Esophagus squamous epithelium (tissue), 5 donors: ENCODE data around the gene GIMAP4. TPM values are rescaled to one million over a fixed set of nuclear protein-coding genes. Genes with fewer than 3 reads are reported as not detected.

Experiments used
- DNase-seq: peaks from one replicate; lab custom pipeline; 2025; lab: John Stamatoyannopoulos, UW
- H3K27ac ChIP-seq, 4 donors: fragments of 200-600 bp; sonication (generic); one replicate each; pipeline ENCODE4 v1.5.1; 2016 to 2019; ENCODE audit warnings: mild to moderate bottlenecking in 1 of 4
- H3K27me3 ChIP-seq, 4 donors: fragments of 200-600 bp; sonication (generic); 1 replicate in 3 of 4; 2 replicates in 1 of 4; pipeline versions ENCODE4 v1.5.1 to v1.6.0; 2017 to 2021; ENCODE audit warnings: antibody characterized with exemption in 1 of 4
- H3K36me3 ChIP-seq, 3 donors: fragments of 200-600 bp; sonication (generic); one replicate each; pipeline ENCODE4 v1.5.1; 2016 to 2019
- H3K4me1 ChIP-seq, 3 donors: fragments of 200-600 bp; sonication (generic); one replicate each; pipeline ENCODE4 v1.5.1; 2017 to 2019
- H3K4me3 ChIP-seq, 4 donors: fragments of 200-600 bp; sonication (generic); 1 replicate in 3 of 4; 2 replicates in 1 of 4; pipeline ENCODE4 v1.5.1; 2016 to 2019; ENCODE audit warnings: mild to moderate bottlenecking in 2 of 4, moderate library complexity in 1 of 4
- H3K9me3 ChIP-seq, 3 donors: fragments of 200-600 bp; sonication (generic); one replicate each; pipeline ENCODE4 v1.5.1; 2016 to 2019
- POLR2A ChIP-seq, 4 donors: fragments of 450-650 bp; IDR thresholded peaks; one replicate each; pipeline ENCODE4 v1.6.1; 2017; ENCODE audit warnings: antibody characterized with exemption in 4 of 4, mild to moderate bottlenecking in 4 of 4, moderate library complexity in 3 of 4
- WGBS, 2 donors: methylation state at CpG; one replicate each; pipeline ENCODE4 v1.1.5; 2018; 5-methylcytosine and 5-hydroxymethylcytosine counted together
- intact Hi-C: fragments of 100-400 bp; cut with DNase I; formaldehyde crosslinking; loops from one replicate; pipeline ENCODE4 v1.15.0; 2022
- total RNA-seq, 4 donors: library from RNA; depleted of rRNA; stranded (reverse); fragments of >200 nt; gene quantifications; one replicate each; pipeline ENCODE4 v1.1.0, GENCODE V29; 2016
- TF ChIP-seq, protein P1 (sequence below), 6 experiments: fragments of 450-650 bp in 4 of 6; fragments of 200-600 bp in 2 of 6; sonication (generic) in 2 of 6; IDR thresholded peaks; one replicate each; pipeline ENCODE4 v1.5.1; 2016 to 2019; ENCODE audit warnings: antibody characterized with exemption in 6 of 6, mild to moderate bottlenecking in 4 of 6, moderate library complexity in 4 of 6
- donor health status: DM: yes; HTN: yes; CAD: no.

Gene GIMAP4
- total RNA-seq, 4 donors from 2014 or later: 2.1 to 23.7 (median 12.1) TPM

DNA sequence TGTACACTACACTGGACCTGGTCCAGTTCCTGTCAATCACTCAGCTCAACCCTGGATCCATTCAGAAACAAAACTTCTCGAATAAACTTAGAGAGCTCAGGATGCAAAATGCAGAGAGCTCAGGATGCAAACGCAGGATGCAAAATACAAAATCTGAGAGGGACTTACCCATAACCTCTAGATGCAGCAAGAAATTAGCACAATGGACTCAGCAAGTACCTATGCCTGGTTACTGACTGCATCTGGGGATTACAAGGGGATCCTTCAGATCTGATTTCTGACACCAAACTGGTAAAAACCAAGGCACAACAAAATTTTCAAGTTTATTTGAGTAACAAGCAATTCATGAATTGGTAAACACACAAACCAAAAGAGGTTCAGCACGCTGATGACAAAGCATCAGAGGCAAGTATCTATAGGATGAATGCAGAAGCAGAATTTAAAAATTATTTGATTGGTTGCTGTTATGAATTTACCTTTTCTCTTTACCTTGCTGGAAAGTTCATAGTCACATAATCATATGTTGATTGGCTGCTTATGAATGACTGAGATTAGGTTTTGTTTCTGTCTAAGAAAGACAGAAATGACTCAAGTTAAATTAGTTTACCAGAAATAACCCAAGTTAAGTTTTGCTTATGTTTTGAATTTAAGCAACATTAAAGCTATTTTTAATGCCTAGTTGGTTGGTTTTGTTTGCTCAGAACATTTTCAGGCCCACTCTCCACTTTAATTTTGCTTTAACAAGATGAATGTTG, 53.6 kb downstream of the GIMAP4 start:
- Histone ChIP-seq H3K4me1 (no peaks in the 10 kb centered on the region), H3K27ac (no peak overlapping the region), H3K4me3 (no peak overlapping the region), H3K9me3 (no peaks in the 10 kb centered on the region), H3K36me3 (no peaks in the 10 kb centered on the region), H3K27me3 (no peaks in the 10 kb centered on the region)
- 52 to 69% methylated on average over 3 of the region's 3 CpGs for WGBS, 2 donors
- intact Hi-C loops: no loop called here
- TF ChIP-seq POLR2A (IDR thresholded peaks at IDR 0.05): no peak
- TF ChIP-seq, protein P1, sequence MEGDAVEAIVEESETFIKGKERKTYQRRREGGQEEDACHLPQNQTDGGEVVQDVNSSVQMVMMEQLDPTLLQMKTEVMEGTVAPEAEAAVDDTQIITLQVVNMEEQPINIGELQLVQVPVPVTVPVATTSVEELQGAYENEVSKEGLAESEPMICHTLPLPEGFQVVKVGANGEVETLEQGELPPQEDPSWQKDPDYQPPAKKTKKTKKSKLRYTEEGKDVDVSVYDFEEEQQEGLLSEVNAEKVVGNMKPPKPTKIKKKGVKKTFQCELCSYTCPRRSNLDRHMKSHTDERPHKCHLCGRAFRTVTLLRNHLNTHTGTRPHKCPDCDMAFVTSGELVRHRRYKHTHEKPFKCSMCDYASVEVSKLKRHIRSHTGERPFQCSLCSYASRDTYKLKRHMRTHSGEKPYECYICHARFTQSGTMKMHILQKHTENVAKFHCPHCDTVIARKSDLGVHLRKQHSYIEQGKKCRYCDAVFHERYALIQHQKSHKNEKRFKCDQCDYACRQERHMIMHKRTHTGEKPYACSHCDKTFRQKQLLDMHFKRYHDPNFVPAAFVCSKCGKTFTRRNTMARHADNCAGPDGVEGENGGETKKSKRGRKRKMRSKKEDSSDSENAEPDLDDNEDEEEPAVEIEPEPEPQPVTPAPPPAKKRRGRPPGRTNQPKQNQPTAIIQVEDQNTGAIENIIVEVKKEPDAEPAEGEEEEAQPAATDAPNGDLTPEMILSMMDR (IDR thresholded peaks at IDR 0.05): no peak
- no peak for DNase-seq

DNA sequence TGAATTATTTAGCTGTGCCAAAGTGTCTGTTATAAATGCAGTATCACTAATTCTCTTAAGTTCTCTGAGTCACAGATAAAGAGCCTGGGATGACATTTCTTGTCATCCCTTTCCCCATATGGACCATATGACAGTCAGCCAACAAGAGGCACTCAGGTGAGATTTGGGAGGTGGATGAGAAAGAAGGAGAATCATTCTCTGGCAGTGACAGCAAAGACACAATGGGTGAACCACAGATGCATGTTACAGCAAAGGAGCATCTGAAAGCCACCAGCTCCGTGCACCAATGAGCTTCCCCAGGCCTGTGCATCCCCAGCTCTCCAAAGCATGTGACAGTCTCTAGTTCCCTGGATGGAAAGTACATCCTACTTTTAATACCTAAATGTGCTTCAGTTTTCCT, 54.2 kb downstream of the GIMAP4 start:
- 22 to 88% methylated on average over 1 of the region's 1 CpG for WGBS, 2 donors

More for the DNA sequence above, 54.2 kb downstream of the GIMAP4 start:
- Histone ChIP-seq H3K4me1 (no peaks in the 10 kb centered on the region), H3K27me3 (no peaks in the 10 kb centered on the region), H3K27ac (no peak overlapping the region), H3K9me3 (no peaks in the 10 kb centered on the region), H3K36me3 (no peaks in the 10 kb centered on the region), H3K4me3 (no peak overlapping the region)
- no peak for TF ChIP-seq POLR2A (IDR thresholded peaks at IDR 0.05)
- TF ChIP-seq, protein P1 (IDR thresholded peaks at IDR 0.05): no peak
- DNase-seq: no peak
- intact Hi-C loops: no loop called here

Other genes with a start within 250 kb of the GIMAP4 start
- gene LRRC61, start 244.0 kb upstream of the GIMAP4 start, total RNA-seq: 10 to 100 TPM; 12.1 to 24.5 (median 14.5) TPM
- gene ACTR3C, start 243.8 kb upstream of the GIMAP4 start, total RNA-seq: 10 to 100 TPM in 3 of 4 donors, 1 to 10 TPM in 1; 8.3 to 25.6 (median 17.4) TPM
- 100 to 1,000 TPM in 1 of 4 donors, 10 to 100 TPM in 1, 1 to 10 TPM in 2; 1.1 to 111 (median 14.9) TPM for gene RARRES2, start 225.8 kb upstream of the GIMAP4 start, total RNA-seq
- 10 to 100 TPM; 42.8 to 75.7 (median 63.2) TPM for gene REPIN1, start 198.6 kb upstream of the GIMAP4 start, total RNA-seq
- gene ZNF775, start 188.1 kb upstream of the GIMAP4 start, total RNA-seq: 1 to 10 TPM; 1.2 to 2.3 (median 1.8) TPM
- 10 to 100 TPM in 1 of 4 donors, 1 to 10 TPM in 1, under 1 TPM in 2; 0.38 to 12.2 (median 2.4) TPM for gene GIMAP8, start 116.8 kb upstream of the GIMAP4 start, total RNA-seq
- gene GIMAP7, start 52.5 kb upstream of the GIMAP4 start, total RNA-seq: 10 to 100 TPM in 1 of 4 donors, 1 to 10 TPM in 2, under 1 TPM in 1; 0.64 to 18.1 (median 3.3) TPM
- 10 to 100 TPM in 2 of 4 donors, 1 to 10 TPM in 2; 3.1 to 30.1 (median 12.9) TPM for gene GIMAP6, start 65.0 kb downstream of the GIMAP4 start, total RNA-seq
- 10 to 100 TPM in 1 of 4 donors, 1 to 10 TPM in 2, under 1 TPM in 1; 0.72 to 12.4 (median 5.6) TPM for gene GIMAP2, start 118.3 kb downstream of the GIMAP4 start, total RNA-seq
- gene GIMAP1, start 149.2 kb downstream of the GIMAP4 start, total RNA-seq: 1 to 10 TPM in 3 of 4 donors, under 1 TPM in 1; 0.97 to 9.3 (median 4.8) TPM
- gene GIMAP5, start 170.0 kb downstream of the GIMAP4 start, total RNA-seq: 10 to 100 TPM in 2 of 4 donors, 1 to 10 TPM in 1, under 1 TPM in 1; 0.15 to 29.4 (median 8.2) TPM
- gene TMEM176B, start 233.0 kb downstream of the GIMAP4 start, total RNA-seq: 10 to 100 TPM in 2 of 4 donors, 1 to 10 TPM in 2; 3.3 to 54.9 (median 12.4) TPM
- gene TMEM176A, start 233.4 kb downstream of the GIMAP4 start, total RNA-seq: 10 to 100 TPM in 2 of 4 donors, 1 to 10 TPM in 2; 2.5 to 35.5 (median 10.7) TPM